HL-60 (cell line): ENCODE measurements around the gene TIMM23.

Source experiments
- CTCF ChIP-seq: IDR thresholded peaks from one replicate; pipeline ENCODE4 v1.5.1; 2011; ENCODE audit warnings: low read length, control low read depth, inconsistent platforms; ENCODE audit not compliant: insufficient read depth
- GABPA ChIP-seq: IDR thresholded peaks from 2 replicates; pipeline ENCODE4 v1.6.1; 2012; ENCODE audit warnings: low read depth

GRCh38 chr10:46046261-46046660 is 74.0 kb downstream of the TIMM23 start, which contains the start of gene MSMB:
- TF ChIP-seq CTCF (no peak), GABPA (no peak)
